ENCODE data around the gene NR2F1-AS1.

Gene NR2F1-AS1

DNA sequence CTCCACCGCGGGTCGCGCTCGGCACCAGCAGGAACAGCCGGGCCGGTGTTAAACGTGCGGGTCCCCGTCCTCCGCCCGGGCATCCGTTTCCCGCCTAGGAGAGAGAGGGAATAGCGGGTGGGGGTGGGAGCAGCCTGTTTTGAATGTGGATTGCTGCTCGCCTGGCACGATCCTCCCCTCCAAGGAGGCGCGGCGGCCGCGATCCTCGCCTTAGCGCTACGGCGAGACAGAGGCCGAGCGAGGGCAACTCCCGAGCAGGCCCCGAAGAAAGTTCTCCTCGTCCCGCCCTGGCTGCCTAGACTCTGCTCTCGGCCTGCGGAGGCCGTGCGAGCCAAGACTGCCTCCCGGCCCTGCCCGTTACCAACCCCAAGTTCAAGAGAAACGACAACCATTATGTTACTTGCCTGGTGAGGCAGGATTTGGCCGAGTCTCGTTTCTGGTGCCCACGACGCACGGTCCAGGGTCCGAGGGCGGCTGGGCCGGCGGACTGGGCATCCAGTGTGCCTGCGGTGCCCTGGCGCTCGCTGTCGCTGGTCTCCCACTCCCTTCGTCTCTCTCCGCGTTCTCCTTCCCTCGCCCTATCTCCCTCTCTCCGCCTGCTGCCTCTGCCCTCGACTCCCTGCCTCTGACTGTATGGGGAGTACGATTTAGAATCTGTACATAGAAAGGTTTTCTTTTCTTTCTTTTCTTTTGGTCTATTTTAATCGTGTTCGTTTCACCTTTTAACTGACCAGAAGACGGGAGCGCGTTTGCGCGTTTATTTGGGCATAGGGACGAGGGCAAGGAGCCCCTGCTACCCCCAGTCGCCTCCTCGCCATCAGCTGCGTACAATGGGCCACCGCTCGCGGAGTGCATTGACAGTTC, 724 bp downstream of the NR2F1-AS1 start:
- no peak overlapping the region for H3K27ac ChIP-seq (ENCODE audit: low read depth, low read length, severe bottlenecking)

DNA sequence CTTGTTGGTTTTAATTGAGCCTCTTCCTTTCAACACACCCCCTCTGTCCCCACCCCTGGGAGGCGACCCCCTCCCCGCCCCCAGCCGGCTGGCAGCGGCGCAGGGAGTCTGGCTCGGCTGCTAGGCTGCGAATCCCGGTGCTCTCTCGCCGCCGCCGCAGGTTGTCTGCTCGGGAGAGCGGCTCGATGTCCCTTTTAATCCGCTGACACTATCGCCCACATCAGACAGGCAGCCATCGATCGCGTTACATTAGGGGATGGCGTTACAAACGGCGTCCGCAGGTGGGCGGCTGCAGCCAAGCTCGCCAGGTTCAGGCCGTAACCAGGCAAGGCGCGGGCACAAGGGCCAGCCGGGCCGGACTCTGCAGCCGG, 1.3 kb downstream of the NR2F1-AS1 start:
- no peak overlapping the region for H3K27ac ChIP-seq (ENCODE audit: low read depth, low read length, severe bottlenecking)
- WGBS, 2 experiments (ENCODE audit: insufficient coverage in 2 of 2): 0% methylated on average over 26 to 28 of the region's 32 CpGs
- no peaks in the 10 kb centered on the region for H3K9me3 ChIP-seq (ENCODE audit: control insufficient read depth, low read length)
- peak overlapping the region; percentile 47 for H3K4me3 ChIP-seq (ENCODE audit: extremely low read depth, insufficient read depth, low read length, poor library complexity, severe bottlenecking)
- no peaks in the 10 kb centered on the region for H3K36me3 ChIP-seq (ENCODE audit: control insufficient read depth, insufficient read depth, low read length)
- H3K4me1 ChIP-seq (ENCODE audit: control insufficient read depth, insufficient read depth, low read length, poor library complexity, severe bottlenecking): peaks cover 23% of the 10 kb centered on the region

More for the DNA sequence above, 724 bp downstream of the NR2F1-AS1 start:
- Histone ChIP-seq H3K4me1 (ENCODE audit: control insufficient read depth, insufficient read depth, low read length, poor library complexity, severe bottlenecking) (peaks cover 23% of the 10 kb centered on the region), H3K9me3 (ENCODE audit: control insufficient read depth, low read length) (no peaks in the 10 kb centered on the region), H3K4me3 (ENCODE audit: extremely low read depth, insufficient read depth, low read length, poor library complexity, severe bottlenecking) (peak overlapping the region; percentile 47), H3K36me3 (ENCODE audit: control insufficient read depth, insufficient read depth, low read length) (no peaks in the 10 kb centered on the region)
- 0 to 1% methylated on average over 60 to 62 of the region's 73 CpGs for WGBS, 2 experiments (ENCODE audit: insufficient coverage in 2 of 2)

DNA sequence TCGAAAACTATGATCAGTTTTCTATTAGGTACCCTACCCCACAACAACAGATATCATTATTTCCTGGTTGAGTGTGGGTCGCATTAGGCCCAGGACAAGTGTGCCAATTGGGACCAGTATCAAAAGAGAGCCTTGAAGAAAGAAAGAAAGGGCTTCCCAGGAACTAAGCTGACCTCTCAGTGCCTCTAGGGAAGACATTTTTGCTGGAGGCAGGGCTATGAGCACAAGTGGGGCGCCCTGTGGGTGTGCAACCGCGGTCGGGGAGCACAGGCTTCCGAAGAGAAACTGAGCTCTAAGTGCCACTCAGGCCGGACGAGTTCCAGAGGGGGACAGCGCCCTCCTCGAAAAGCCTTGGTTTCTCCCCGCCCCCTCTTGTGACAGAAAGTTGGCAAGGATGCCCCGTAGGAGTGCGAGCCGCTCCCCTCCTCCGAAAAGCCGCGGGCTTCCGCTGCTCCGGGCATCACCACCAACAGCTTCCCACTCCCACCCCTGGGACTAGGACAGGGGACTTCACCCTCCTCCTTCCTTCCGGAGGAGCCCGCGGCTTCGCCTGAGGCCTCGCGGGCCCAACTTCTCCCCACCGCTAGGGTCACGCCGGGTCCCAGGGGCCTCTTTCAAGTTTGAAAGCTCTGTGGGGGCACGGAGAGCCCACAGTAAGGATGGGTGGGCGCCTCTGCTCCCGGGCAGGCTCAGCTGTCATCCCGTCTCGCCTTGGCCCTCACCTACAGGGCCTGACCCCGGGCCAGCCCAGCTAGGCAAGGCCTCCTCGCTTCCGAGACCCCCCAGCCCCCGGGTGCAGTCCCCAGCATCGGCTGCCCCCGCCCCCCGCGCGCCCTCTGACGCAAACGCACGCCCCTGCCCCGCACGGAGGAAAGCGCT, 2.0 kb downstream of the NR2F1-AS1 start:
- peak overlapping the region; percentile 47 for H3K4me3 ChIP-seq (ENCODE audit: extremely low read depth, insufficient read depth, low read length, poor library complexity, severe bottlenecking)
- 3% methylated on average over 23 to 26 of the region's 49 CpGs for WGBS, 2 experiments (ENCODE audit: insufficient coverage in 2 of 2)
- H3K9me3 ChIP-seq (ENCODE audit: control insufficient read depth, low read length): no peaks in the 10 kb centered on the region
- H3K36me3 ChIP-seq (ENCODE audit: control insufficient read depth, insufficient read depth, low read length): no peaks in the 10 kb centered on the region
- peaks cover 23% of the 10 kb centered on the region for H3K4me1 ChIP-seq (ENCODE audit: control insufficient read depth, insufficient read depth, low read length, poor library complexity, severe bottlenecking)
- no peak overlapping the region for H3K27ac ChIP-seq (ENCODE audit: low read depth, low read length, severe bottlenecking)

DNA sequence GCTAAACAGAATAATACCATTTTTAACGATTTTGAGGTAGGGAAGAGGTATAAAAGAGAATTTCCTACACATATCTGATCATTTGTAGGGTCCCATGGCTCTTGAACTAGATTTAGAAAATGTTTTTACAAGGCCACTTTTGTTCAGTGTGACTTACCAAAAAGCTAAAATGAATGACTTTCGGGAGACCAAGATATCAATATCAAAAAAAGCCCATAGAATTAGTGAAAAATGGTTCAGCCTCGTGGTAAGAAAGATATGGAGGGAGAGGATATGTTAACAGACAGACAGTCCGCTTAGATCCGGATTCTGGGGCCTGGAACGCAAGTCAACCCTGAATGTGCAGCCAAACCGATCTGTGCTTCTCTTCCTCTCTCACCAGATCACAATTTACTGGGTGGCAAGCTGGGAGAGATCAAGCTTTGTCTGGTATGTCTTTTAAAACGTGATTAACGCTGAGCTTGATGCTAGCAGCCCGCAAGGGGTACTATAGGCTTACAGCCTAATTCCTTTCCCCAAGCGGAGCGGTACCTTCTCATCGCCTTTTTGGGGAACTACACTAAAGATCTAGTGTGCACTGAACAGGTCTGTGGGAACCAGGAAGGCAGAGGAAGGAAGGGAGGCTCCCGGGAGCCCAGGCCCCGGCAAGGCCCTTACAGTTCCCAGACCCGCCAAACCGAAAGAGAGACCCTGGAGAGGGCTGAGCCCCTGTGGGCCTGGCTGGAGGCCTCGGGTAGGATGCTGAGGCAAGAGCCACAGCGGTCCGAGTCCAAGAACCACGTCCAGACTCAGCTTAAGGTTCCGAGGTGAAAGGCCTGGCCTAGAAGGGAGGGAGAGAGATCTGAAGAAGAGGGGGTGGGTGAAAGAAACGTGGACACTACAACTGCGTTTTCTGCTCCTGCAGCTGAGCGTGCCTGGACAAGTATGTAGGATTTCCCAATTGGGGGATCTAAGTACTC, 2.9 kb downstream of the NR2F1-AS1 start:
- 12 to 13% methylated on average over 16 to 19 of the region's 25 CpGs for WGBS, 2 experiments (ENCODE audit: insufficient coverage in 2 of 2)
- no peaks in the 10 kb centered on the region for H3K9me3 ChIP-seq (ENCODE audit: control insufficient read depth, low read length)
- H3K4me3 ChIP-seq (ENCODE audit: extremely low read depth, insufficient read depth, low read length, poor library complexity, severe bottlenecking): no peak overlapping the region
- H3K4me1 ChIP-seq (ENCODE audit: control insufficient read depth, insufficient read depth, low read length, poor library complexity, severe bottlenecking): peaks cover 17% of the 10 kb centered on the region
- no peaks in the 10 kb centered on the region for H3K36me3 ChIP-seq (ENCODE audit: control insufficient read depth, insufficient read depth, low read length)
- no peak overlapping the region for H3K27ac ChIP-seq (ENCODE audit: low read depth, low read length, severe bottlenecking)

GRCh38 chr5:93576994-93577853, 3.8 kb downstream of the NR2F1-AS1 start:
- peaks cover 14% of the 10 kb centered on the region for H3K4me1 ChIP-seq (ENCODE audit: control insufficient read depth, insufficient read depth, low read length, poor library complexity, severe bottlenecking)
- H3K36me3 ChIP-seq (ENCODE audit: control insufficient read depth, insufficient read depth, low read length): no peaks in the 10 kb centered on the region
- H3K4me3 ChIP-seq (ENCODE audit: extremely low read depth, insufficient read depth, low read length, poor library complexity, severe bottlenecking): no peak overlapping the region
- 14 to 27% methylated on average over 2 to 7 of the region's 9 CpGs for WGBS, 2 experiments (ENCODE audit: insufficient coverage in 2 of 2)
- H3K27ac ChIP-seq (ENCODE audit: low read depth, low read length, severe bottlenecking): no peak overlapping the region
- H3K9me3 ChIP-seq (ENCODE audit: control insufficient read depth, low read length): no peaks in the 10 kb centered on the region

DNA sequence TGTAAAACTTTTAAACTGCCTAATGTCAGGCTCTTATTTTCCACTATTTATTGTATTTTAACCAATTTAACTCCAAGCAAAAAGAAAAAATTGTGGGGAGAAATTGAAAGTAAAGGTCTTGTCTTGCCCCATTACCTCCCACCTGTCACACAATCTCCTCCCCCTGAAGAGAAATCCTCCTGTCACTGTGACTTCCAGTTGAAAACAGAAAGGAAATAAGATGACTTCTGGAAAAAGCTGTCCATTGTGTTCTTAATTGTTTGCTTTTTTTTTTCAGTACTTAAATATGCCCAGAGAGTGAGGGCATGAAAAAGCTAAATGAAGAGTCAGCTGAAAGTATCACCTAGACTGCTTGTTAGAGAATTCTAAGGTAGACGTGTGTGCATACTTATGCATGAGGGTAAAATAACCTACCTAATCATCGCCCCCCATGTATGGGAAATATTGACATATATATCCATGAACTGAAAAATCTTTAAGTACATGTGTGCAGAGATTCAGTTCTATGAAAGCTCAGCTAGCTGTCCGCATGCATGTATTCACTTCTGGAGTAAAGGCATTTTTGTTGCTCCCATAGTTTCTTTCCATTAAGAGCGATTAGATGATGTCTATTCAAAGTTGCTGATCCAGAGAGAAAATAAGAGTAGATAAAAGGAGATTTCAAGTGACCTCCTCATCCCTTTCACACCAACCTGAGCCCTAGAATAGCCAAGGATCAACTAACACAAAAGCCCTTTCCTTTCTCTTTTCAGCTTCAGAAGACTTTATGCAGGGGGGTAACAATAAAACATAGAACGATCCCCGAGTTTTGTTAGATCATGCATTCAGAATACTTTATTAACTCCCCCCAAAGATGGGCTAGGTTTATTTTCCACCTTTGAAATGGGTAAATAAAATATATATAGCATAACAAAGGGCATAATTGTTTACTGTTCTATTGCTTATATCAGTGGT, 5.3 kb downstream of the NR2F1-AS1 start:
- Histone ChIP-seq H3K27ac (ENCODE audit: low read depth, low read length, severe bottlenecking) (no peak overlapping the region), H3K4me1 (ENCODE audit: control insufficient read depth, insufficient read depth, low read length, poor library complexity, severe bottlenecking) (peaks cover 9% of the 10 kb centered on the region), H3K4me3 (ENCODE audit: extremely low read depth, insufficient read depth, low read length, poor library complexity, severe bottlenecking) (no peak overlapping the region), H3K36me3 (ENCODE audit: control insufficient read depth, insufficient read depth, low read length) (no peaks in the 10 kb centered on the region), H3K9me3 (ENCODE audit: control insufficient read depth, low read length) (no peaks in the 10 kb centered on the region)
- WGBS, 2 experiments (ENCODE audit: insufficient coverage in 2 of 2): 50% methylated on average over 1 of the region's 6 CpGs; no CpG with 5 or more reads in 1 of the 2 experiments

DNA sequence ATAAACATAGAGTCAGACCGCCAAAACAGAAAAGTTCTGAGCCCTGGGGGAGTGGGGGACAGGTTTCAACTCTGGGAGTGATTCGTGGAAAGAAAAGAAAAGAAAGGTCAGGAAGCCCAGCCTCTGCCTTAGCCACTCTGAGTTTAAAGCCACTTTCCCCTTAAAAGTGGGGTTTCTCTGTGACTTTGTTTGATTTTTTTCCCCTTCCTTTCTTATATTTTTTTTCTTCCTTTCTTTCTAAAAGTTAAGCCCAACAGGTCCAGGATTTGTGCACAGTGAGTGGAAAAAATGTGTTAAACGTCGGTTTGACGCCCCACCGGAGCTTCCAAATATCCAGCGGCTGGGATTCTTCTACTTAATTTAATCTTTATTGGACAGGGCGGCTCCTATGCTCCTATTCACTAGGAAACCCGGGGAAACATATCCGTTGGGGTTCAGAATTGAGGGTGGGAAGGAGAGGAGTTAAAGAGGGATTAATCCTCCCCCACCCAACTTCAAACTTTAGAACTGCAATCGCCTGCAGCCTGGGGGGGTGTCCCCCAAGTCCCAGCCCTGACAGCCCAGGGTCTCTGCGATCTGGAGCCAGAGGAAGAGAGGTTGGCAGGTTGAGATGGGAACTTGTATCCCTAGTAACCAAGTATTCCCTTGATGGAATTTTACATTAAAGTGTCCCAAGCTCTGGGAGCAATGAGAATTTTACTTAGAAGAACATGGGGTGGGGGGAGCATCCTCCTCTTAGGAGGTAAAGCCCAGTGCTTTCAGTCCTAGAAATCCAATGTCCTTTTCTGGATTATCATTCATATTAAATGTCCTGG, 6.3 kb downstream of the NR2F1-AS1 start:
- no peaks in the 10 kb centered on the region for H3K36me3 ChIP-seq (ENCODE audit: control insufficient read depth, insufficient read depth, low read length)
- 3% methylated on average over 5 of the region's 12 CpGs; no CpG with 5 or more reads in 1 of the 2 experiments for WGBS, 2 experiments (ENCODE audit: insufficient coverage in 2 of 2)
- no peak overlapping the region for H3K4me3 ChIP-seq (ENCODE audit: extremely low read depth, insufficient read depth, low read length, poor library complexity, severe bottlenecking)
- H3K9me3 ChIP-seq (ENCODE audit: control insufficient read depth, low read length): peaks cover 3% of the 10 kb centered on the region
- no peak overlapping the region for H3K27ac ChIP-seq (ENCODE audit: low read depth, low read length, severe bottlenecking)
- H3K4me1 ChIP-seq (ENCODE audit: control insufficient read depth, insufficient read depth, low read length, poor library complexity, severe bottlenecking): peaks cover 9% of the 10 kb centered on the region

GRCh38 chr5:93573354-93574351, 7.4 kb downstream of the NR2F1-AS1 start:
- Histone ChIP-seq H3K4me3 (ENCODE audit: extremely low read depth, insufficient read depth, low read length, poor library complexity, severe bottlenecking) (no peak overlapping the region), H3K27ac (ENCODE audit: low read depth, low read length, severe bottlenecking) (no peak overlapping the region), H3K36me3 (ENCODE audit: control insufficient read depth, insufficient read depth, low read length) (no peaks in the 10 kb centered on the region), H3K4me1 (ENCODE audit: control insufficient read depth, insufficient read depth, low read length, poor library complexity, severe bottlenecking) (peaks cover 9% of the 10 kb centered on the region), H3K9me3 (ENCODE audit: control insufficient read depth, low read length) (peaks cover 3% of the 10 kb centered on the region)
- 2 to 4% methylated on average over 16 to 21 of the region's 32 CpGs for WGBS, 2 experiments (ENCODE audit: insufficient coverage in 2 of 2)

Measured in mesodermal cell (in vitro differentiated cells).